Fibroblast of lung (primary cell): ENCODE data around the gene RPS21. TPM values are rescaled to one million over a fixed set of nuclear protein-coding genes. Genes with fewer than 3 reads are reported as not detected.
"Not testable (repeated sequence)": the region's sequence is repeated elsewhere in the genome, so short reads cannot be mapped to it uniquely, and the experiment has no call there.

ENCODE experiments used
- DNase-seq, 2 donors: peaks; one replicate each; pipeline versions ENCODE4 v3.0.0 to v3.0.0-alpha.2; 2010; ENCODE audit warnings: low read depth in 2 of 2
- H2AFZ ChIP-seq: 2 replicates; pipeline ENCODE4 v1.5.1; 2012; ENCODE audit warnings: low read length, control low read depth, inconsistent platforms
- H3K27ac ChIP-seq: 2 replicates; pipeline ENCODE4 v1.5.1; 2011; ENCODE audit warnings: low read length, control low read depth; ENCODE audit not compliant: insufficient read depth
- H3K27me3 ChIP-seq: 2 replicates; pipeline ENCODE4 v1.5.1; 2011; ENCODE audit warnings: mild to moderate bottlenecking, low read length; ENCODE audit not compliant: control insufficient read depth, insufficient read depth
- H3K36me3 ChIP-seq: 2 replicates; pipeline ENCODE4 v1.5.1; 2011; ENCODE audit warnings: low read length; ENCODE audit not compliant: control insufficient read depth, insufficient read depth
- H3K4me1 ChIP-seq: 2 replicates; pipeline ENCODE4 v1.5.1; 2011; ENCODE audit warnings: low read length; ENCODE audit not compliant: control insufficient read depth, insufficient read depth; ENCODE audit errors: extremely low read depth
- H3K4me2 ChIP-seq: 2 replicates; pipeline ENCODE4 v1.5.1; 2011; ENCODE audit warnings: low read length, control low read depth; ENCODE audit not compliant: insufficient read depth; ENCODE audit errors: extremely low read depth
- H3K4me3 ChIP-seq, 4 experiments: fragments of 200-600 bp in 1 of 4; sonication (generic) in 1 of 4; replicated peaks in 1 of 4; 2 replicates each; pipeline ENCODE4 v1.5.1; 2011 to 2016; ENCODE audit warnings: low read length in 4 of 4, low read depth in 3 of 4, mild to moderate bottlenecking in 3 of 4, control low read depth in 2 of 4, inconsistent platforms in 1 of 4, mixed read lengths in 1 of 4; ENCODE audit not compliant: insufficient read depth in 1 of 4; ENCODE audit errors: control extremely low read depth in 1 of 4
- H3K79me2 ChIP-seq: 2 replicates; pipeline ENCODE4 v1.5.1; 2012; ENCODE audit warnings: mild to moderate bottlenecking, low read length, inconsistent platforms; ENCODE audit not compliant: control insufficient read depth, insufficient read depth
- H3K9ac ChIP-seq: 2 replicates; pipeline ENCODE4 v1.5.1; 2011; ENCODE audit warnings: mild to moderate bottlenecking, low read length, control low read depth; ENCODE audit not compliant: insufficient read depth
- H3K9me3 ChIP-seq: 2 replicates; pipeline ENCODE4 v1.5.1; 2012; ENCODE audit warnings: low read depth, low read length; ENCODE audit not compliant: control insufficient read depth, insufficient read depth
- H4K20me1 ChIP-seq: 2 replicates; pipeline ENCODE4 v1.5.1; 2011; ENCODE audit warnings: low read length; ENCODE audit not compliant: control insufficient read depth, insufficient read depth; ENCODE audit errors: extremely low read depth
- EZH2 ChIP-seq: IDR thresholded peaks from 2 replicates; pipeline ENCODE4 v1.5.1; 2012; ENCODE audit warnings: low read length, control low read depth, mild to moderate bottlenecking; ENCODE audit errors: missing control alignments
- polyA plus RNA-seq, 2 donors: library from polyadenylated mRNA; depleted of rRNA in 1 of 2; stranded (reverse) in 1 of 2; unstranded in 1 of 2; fragments of >200 nt; gene quantifications; 2 replicates each; pipeline ENCODE4 v1.2.1, GENCODE V29; 2011 to 2012; ENCODE audit warnings: missing spikeins in 1 of 2
- total RNA-seq: library from RNA; depleted of rRNA; stranded (reverse); fragments of >200 nt; gene quantifications from 2 replicates; pipeline ENCODE4 v1.2.1, GENCODE V29; 2014
- TF ChIP-seq, protein P1 (sequence below), 2 donors: IDR thresholded peaks in 1 of 2; conservative IDR thresholded peaks in 1 of 2; 1 replicate in 1 of 2; 2 replicates in 1 of 2; pipeline ENCODE4 v1.5.1; 2011 to 2012; ENCODE audit warnings: low read length in 2 of 2, control low read depth in 1 of 2, inconsistent platforms in 1 of 2, low read depth in 1 of 2, mild to moderate bottlenecking in 1 of 2

RPS21 gene
- total and polyA plus RNA-seq, 2 donors (not counting 1 experiment from before 2014, with no cell fraction given), result 867 to 2,081 TPM

DNA sequence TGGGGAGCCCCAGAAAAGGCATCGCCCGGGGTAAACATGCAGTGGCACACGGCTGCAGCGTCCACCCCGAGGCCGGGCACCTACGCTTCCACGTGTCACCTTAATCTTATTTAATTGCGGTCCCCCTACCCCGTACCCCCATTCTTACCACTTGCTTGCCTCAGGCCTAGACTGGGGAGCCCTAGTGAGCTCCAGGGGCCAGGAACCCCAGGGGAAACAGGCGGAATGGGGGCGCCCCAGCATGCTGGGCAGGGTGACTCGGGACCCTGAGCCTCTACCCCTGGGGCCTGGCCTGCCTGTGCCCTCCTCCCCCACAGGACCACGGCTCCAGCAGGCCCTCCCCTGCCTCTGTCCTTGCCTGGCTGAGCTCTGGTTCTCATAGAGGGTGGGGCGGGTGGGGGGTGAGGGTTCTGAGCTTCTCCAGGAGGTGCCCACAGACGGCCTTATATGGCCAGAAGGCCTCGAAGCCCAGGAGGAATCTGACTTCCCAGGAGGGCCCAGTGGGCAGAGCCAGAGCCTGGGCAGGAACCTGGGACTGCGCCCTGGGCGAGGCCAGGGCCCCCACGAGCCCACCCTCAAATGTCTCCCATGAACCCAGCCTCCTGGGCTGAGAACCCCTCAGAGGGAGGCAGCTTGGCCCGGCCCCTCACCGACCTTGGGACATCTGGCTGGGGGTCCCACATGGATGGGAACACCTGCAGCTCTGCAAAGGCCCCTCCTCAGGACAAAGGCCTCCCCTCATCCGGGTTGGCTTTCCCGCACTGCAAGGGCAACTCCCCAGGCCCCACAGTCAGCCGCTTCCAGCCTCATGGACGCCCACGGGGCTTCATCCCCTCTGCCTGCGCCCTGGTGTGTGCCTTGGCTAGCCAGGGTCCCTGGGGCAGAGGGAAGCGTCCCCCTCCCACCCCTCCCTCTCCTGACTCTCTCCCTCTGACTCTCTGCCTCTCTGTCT is 14.6 kb upstream of the RPS21 start:
- H3K4me3 ChIP-seq, result no peak overlapping the region
- no peaks in the 10 kb centered on the region for H3K9me3 ChIP-seq
- no peak overlapping the region for H3K9ac ChIP-seq
- H3K79me2 ChIP-seq, result no peaks in the 10 kb centered on the region
- no peaks in the 10 kb centered on the region for H3K27me3 ChIP-seq
- H3K4me1 ChIP-seq, result peaks cover 59% of the 10 kb centered on the region
- TF ChIP-seq EZH2, result no peak
- TF ChIP-seq, protein P1, sequence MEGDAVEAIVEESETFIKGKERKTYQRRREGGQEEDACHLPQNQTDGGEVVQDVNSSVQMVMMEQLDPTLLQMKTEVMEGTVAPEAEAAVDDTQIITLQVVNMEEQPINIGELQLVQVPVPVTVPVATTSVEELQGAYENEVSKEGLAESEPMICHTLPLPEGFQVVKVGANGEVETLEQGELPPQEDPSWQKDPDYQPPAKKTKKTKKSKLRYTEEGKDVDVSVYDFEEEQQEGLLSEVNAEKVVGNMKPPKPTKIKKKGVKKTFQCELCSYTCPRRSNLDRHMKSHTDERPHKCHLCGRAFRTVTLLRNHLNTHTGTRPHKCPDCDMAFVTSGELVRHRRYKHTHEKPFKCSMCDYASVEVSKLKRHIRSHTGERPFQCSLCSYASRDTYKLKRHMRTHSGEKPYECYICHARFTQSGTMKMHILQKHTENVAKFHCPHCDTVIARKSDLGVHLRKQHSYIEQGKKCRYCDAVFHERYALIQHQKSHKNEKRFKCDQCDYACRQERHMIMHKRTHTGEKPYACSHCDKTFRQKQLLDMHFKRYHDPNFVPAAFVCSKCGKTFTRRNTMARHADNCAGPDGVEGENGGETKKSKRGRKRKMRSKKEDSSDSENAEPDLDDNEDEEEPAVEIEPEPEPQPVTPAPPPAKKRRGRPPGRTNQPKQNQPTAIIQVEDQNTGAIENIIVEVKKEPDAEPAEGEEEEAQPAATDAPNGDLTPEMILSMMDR (conservative IDR thresholded peaks at IDR 0.05 in 1 of 2, IDR thresholded peaks at IDR 0.05 in 1 of 2; ENCODE audit: low read depth in 1 of 2, low read length in 2 of 2), result no peak
- H3K4me2 ChIP-seq, result no peak overlapping the region
- H3K27ac ChIP-seq, result no peak overlapping the region
- no peaks in the 10 kb centered on the region for H4K20me1 ChIP-seq
- no peak for DNase-seq
- no peaks in the 10 kb centered on the region for H3K36me3 ChIP-seq
- no peak overlapping the region for H2AFZ ChIP-seq

DNA sequence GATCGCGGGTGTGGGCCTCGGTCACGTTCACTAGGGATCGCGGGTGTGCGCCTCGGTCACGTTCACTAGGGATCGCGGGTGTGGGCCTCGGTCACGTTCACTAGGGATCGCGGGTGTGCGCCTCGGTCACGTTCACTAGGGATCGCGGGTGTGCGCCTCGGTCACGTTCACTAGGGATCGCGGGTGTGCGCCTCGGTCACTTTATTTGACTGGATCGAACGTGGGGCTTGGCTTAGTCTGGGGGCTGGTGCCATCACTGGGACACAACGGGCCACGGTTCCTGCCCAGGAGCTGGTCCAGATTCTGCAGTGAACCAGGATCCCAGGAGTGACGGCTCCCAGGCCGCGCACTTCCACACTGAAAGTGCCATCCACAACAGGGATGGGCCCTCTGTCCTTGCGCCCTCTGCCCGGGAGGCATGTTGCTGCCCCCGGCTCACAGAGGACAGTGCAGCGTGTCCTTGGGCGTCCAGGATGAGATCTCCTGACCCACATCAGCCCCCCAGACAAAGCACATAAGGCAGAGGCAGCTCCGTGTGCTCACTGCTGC is 13.2 kb upstream of the RPS21 start:
- H3K27ac ChIP-seq, H3K79me2 ChIP-seq, H3K4me3 ChIP-seq, DNase-seq, H4K20me1 ChIP-seq, H3K9me3 ChIP-seq, H3K9ac ChIP-seq, H2AFZ ChIP-seq, H3K36me3 ChIP-seq, H3K27me3 ChIP-seq, H3K4me2 ChIP-seq: not testable (repeated sequence)
- peaks cover 46% of the 10 kb centered on the region for H3K4me1 ChIP-seq

DNA sequence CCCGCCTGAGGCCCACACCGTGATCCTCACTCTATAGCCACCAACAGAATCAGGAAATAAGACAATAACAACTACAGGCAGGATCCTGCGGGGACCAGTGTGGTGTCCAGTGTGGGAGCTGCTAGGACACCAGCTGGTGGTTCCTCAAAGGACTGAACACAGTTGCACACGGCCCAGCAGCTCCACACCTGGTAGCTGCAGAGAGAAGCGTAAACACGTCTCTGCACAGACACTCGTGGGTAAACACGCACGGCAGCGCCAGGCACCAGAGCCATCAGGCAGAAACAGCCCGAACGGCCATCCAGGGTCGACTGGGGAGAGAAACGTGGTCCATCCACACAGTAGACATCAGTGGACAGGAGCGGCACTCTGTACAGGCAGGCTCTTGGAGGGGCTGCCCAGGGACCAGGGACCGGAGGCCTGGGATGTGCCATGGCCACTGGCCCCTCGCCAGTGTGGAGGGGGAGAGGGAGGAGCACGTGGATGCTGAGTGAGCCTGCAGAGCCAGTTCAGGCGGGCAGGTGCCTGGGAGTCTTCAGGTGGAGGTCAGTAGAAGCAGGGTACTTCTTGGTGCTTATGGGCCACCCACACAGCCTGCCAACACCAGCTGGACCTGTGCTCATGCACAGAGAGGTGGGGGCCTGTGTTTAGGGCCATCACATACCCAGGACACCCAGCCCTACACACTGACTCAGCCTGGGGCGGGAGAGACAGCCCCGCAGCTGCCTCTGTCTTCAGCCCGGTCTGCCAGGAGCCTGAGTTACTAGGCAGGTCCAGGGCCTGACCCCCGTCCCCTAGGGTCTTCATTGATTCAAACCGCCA is 12.4 kb upstream of the RPS21 start:
- H3K79me2 ChIP-seq, result no peaks in the 10 kb centered on the region
- peak in 1 of 2 donors; percentile 38 for DNase-seq
- no peak overlapping the region for H3K4me3 ChIP-seq
- TF ChIP-seq, protein P1 (conservative IDR thresholded peaks at IDR 0.05 in 1 of 2, IDR thresholded peaks at IDR 0.05 in 1 of 2; ENCODE audit: low read depth in 1 of 2, low read length in 2 of 2), result no peak
- TF ChIP-seq EZH2, result no peak
- H3K9ac ChIP-seq, result no peak overlapping the region
- H3K9me3 ChIP-seq, result no peaks in the 10 kb centered on the region
- no peaks in the 10 kb centered on the region for H3K36me3 ChIP-seq
- peak overlapping the region; percentile 40 for H3K4me2 ChIP-seq
- H3K27me3 ChIP-seq, result no peaks in the 10 kb centered on the region
- H3K27ac ChIP-seq, result peak overlapping the region; percentile 43
- no peak overlapping the region for H2AFZ ChIP-seq
- peaks cover 39% of the 10 kb centered on the region for H3K4me1 ChIP-seq
- no peaks in the 10 kb centered on the region for H4K20me1 ChIP-seq
